NCI-H2196 (cell line): ENCODE data around the gene CCDC51.
"Not testable (repeated sequence)": the region's sequence is repeated elsewhere in the genome, so short reads cannot be mapped to it uniquely, and the experiment has no call there.

ENCODE experiments used
- DNase-seq: peaks from one replicate; lab custom pipeline; 2025; ENCODE audit not compliant: unreplicated experiment; lab: John Stamatoyannopoulos, UW

The CCDC51 gene

DNA sequence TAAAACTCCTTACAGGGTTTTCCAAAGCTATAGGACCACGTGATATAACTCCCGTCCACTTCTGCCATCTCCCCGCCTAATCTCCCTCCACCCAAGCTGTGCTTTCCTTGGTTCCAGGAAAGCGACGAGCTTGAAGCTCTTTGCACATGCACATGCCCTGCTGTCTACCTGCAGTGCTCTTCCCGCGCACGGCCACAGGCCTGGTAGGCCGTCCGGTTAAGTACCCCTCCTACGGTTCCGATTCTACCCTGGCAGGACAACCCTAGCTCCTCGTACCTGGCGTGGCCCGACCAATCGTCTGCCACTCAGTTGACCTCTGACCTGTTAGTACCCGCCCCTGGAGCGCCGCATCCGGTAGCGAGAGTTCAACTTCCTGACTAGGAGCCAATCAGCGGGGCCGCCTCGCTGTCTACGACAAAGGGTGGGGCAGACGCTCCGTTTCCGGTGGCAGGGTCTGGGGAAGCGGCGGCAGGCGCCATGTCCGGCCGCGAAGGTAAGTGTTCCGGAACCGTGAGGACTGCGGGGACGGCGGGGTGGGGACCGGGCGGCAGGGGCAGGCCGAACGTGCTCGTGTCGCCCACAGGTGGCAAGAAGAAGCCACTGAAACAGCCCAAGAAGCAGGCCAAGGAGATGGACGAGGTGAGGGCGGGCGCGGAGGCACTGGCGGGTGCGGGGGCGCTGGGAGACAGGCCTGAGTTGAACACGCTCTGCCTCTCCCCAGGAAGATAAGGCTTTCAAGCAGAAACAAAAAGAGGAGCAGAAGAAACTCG lies at the start of gene CCDC51, which contains the start of gene TMA7:
TSS of gene CCDC51 (minus strand) at position 300 of the 770 bp plus-strand sequence. CDS start 4,991 bp downstream, outside the sequence.
TSS of gene TMA7 (plus strand) at position 438 of the 770 bp plus-strand sequence. CDS start at position 478, 40 bp downstream.
- peak; percentile 91 for DNase-seq

DNA sequence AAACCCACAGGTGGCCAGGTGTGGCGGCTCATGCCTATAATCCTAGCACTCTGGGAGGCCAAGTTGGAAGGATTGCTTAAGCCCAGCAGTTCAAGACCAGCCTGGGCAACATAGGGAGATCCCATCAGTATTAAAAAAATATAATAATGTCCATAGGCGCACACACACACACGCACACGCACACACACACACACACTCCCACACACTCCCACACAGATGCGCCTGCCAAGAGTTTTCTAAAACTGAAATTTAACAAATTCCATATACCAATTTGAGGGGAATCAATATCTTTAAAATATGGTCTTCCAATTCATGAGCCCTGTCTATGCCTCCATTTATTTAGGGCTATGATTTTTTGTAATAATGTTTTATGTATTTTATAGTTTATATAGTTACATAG lies 47.0 kb upstream of the CCDC51 start:
- DNase-seq = no peak

DNA sequence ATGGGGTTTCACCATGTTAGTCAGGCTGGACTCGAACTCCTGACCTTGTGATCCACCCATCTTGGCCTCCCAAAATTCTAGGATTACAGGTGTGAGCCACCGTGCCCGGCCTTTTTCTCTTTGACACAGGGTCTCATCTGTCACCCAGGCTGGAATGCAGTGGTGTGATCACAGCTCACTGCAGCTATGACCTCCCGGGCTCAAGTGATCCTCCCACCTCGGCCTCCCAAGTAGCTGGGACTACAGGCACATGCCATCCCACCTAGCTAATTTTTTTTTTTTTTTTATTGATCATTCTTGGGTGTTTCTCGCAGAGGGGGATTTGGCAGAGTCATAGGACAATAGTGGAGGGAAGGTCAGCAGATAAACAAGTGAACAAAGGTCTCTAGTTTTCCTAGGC lies 42.9 kb upstream of the CCDC51 start:
- DNase-seq = not testable (repeated sequence)

- not testable (repeated sequence) for DNase-seq
Measured at GRCh38 chr3:48480891-48481290, 41.0 kb upstream of the CCDC51 start.

DNA sequence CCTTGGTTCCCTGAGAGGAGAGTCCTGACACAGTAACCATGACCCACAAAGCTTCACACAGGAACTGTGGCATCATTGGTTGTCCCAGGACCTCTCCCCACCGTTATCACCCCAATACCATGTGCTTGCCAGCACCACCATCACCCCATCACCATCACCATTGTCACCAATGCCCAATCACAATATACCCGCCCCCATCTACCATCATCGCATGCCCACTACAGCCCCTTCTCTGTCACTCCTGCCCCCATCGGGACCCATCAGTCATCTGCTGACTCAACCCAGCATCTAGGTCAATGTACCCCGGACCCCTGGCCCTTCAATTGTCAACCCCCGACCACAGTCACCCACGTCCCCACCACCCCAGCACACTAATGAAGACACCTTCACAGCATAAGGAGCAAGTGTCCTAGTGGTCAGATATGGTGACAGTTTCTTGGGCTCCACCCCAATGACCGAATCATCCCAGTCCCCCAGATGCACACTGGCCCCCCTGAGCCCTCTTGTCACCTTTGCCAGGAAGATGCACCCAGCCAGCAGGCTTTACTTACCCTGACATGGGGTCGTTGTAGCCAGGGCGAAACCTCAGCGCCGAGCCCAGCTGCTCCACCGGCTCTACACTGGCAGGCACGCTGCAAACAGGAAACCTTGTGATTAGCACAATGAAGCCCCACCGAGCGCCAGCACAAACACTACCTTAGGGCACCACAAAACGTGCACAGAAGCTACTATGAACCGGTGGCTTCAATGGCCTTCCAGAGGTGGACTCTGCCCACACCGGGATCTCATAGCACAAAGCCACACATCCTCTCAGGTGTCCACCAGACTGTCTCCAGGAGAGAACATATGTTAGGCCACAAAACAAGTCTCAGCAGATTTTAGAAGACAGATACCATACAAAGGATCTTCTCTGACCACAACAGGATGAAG lies 39.0 kb upstream of the CCDC51 start:
- DNase-seq = no peak

GRCh38 chr3:48477959-48478520 lies 38.1 kb upstream of the CCDC51 start:
- no peak for DNase-seq

- DNase-seq = no peak
Measured at GRCh38 chr3:48476426-48477053, 36.6 kb upstream of the CCDC51 start.

DNA sequence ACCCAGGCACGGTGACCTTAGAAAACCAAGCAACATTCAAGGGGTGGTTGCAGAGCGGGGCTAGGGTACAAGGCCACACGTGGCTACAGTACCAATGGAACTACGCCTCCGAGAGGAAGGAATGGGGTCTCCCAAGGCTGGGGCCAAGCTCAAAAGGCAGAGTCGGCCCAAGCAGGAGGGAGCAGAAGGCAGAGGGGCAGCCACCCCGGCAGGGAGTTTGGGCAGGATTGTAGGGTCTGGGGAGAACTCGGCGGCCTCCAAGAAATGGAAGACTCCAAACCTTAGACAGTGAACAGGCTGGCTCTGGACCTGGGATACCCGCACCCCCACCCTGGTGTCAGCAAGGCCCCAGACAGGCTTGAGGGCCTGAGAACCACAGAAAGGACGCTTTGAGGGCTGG lies 35.3 kb upstream of the CCDC51 start:
- no peak for DNase-seq

DNA sequence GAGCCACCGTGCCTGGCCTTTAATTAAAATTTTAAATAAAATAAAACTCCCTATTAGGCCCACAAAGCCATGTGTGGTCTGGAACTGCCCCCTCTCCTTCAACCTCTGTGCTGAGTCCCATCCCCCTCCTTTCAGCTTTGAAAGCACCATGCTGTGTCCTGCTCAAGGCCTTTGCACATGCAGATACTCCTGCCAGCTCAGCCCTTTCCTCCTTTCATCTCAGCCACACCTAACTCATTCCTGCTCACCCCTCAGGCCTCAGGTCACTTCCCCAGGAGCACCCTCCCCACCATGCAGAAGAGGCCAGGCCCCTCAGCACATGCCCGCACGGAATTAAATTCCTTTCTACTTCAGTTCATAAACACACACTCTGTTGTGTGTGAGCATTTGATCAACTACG lies 34.7 kb upstream of the CCDC51 start:
- DNase-seq = no peak

DNA sequence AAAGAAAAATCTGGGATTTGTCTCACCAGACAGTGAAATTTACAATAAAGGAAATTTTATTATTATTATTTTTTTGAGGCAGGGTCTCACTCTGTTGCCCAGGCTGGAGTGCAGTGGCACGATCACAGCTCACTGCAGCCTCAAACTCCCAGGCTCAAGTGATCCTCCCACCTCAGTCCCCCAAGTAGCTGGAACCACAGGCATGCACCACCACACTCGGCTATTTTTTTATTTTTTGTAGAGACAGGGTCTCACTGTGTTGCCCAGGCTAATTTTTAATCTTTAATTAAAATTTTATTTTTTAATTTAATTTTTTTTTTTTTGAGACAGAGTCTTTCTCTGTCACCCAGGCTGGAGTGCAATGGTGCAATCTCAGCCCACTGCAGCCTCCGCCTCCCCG lies 34.1 kb upstream of the CCDC51 start:
- DNase-seq = not testable (repeated sequence)

GRCh38 chr3:48473617-48473952 lies 33.7 kb upstream of the CCDC51 start:
- DNase-seq = no peak

DNA sequence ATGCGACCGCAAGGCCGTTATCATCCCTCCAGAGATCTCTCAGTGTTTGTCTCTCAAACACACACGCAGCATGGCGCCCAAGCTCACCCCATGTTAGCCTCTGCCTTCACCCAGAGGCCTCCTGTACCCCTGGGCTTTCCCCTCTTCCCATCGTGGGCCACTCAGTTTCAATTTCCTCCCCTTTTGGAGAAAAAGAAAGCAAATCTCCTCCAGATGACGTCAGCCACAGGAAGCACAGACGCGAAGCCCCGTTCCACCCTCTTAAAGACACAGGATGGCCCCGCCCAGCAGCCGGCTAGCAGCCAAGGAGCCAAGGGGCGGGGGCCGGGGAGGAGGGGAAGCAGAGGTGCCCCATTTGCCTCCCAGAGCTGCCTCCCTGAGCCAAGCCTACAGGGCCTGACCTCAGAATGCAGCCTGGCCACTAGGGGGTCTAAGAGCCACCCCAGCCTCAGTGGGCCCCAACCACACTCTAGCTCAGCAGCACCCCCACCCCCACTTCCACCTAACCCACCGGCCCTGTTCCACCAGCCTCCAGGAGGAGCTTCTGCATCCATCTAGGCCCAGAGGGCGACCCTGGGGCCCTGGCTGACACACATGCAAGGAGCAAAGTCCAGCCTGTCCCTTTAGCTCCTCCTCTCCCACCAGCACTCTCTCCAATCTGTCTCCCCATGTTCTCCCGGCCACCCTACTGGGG lies 33.2 kb upstream of the CCDC51 start:
- DNase-seq = peak; percentile 84

- no peak for DNase-seq
Measured at GRCh38 chr3:48472673-48472922, 32.7 kb upstream of the CCDC51 start.

DNA sequence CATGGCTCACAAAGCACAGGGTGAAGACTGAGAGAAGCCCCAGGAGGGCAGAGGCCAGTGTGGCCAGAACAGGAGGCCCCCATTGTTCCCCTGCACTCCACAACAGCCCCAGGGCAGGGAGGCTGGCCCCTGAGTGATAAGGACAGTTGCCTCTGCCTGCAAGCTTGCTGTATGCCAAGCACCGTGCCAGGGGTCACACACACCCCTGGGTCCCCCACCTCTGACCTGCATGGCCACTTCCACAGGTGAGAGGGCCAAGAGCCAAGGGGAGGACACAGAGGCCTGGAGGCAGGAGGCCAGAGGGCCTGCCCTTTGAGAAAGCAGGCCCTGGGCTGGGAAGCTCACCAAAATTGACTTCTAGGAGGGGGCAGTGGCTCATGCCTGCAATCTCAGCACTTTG lies 30.4 kb upstream of the CCDC51 start:
- DNase-seq = no peak

DNA sequence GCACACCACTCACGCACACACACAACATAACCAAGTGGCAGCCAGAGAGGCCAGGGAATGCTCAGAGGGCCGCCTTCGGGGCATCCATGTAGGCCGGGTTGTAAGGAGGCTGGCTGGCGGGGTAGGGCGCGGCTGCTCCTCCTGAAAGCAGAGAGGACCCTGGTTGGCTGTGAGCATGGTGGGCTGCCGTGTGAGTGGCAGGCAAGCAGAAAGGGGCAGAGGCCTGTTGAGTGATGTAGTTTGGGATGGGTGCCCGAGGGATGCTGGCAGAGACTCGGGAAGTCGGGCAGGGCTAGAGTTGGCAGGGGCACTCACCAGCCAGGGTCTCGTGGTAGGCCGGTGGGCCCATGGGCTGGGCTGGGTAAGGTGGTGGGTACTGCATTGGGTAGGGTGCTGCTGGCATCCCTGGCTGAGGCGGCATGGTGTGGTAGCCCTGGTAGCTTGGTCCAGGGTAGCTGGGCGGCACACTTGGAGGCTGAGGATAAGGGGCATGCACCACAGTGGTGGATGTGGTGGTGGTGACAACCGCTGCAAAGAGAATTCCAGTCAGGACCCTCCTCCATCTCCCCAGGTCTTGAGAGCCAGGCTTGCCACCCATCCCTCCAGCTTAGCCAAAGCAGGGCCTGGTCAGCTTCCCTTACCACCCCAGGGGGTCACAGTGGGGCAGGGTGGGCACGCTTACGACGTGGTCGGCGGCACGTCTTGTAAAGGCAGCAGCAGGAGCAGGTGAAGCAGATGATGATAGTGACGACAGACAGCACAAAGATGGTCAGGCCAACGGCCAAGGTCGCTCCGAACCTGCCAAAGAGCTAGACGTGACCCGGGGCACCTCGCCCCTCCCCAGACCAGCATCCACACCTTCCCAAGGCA lies 29.4 kb upstream of the CCDC51 start:
- no peak for DNase-seq

DNA sequence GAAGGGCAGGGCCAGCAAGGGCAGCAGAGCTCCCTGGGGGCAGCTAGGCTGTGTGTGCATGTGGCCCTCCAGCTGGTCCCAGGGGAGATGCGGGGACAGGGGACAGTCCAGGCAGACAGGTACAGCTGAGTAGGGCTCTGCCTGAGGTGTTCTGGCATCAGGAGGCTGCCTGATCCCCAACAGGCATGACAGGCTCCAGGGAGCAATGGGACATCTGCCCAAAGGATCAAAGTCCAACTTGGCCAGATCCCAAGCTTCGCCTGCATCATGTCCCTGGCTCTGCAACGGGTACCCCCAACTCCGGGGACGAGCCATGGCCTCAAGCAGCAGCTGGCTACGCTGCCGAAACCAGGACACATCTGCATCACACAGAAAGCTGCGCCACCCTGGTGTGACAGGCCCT lies 28.4 kb upstream of the CCDC51 start:
- DNase-seq = no peak

DNA sequence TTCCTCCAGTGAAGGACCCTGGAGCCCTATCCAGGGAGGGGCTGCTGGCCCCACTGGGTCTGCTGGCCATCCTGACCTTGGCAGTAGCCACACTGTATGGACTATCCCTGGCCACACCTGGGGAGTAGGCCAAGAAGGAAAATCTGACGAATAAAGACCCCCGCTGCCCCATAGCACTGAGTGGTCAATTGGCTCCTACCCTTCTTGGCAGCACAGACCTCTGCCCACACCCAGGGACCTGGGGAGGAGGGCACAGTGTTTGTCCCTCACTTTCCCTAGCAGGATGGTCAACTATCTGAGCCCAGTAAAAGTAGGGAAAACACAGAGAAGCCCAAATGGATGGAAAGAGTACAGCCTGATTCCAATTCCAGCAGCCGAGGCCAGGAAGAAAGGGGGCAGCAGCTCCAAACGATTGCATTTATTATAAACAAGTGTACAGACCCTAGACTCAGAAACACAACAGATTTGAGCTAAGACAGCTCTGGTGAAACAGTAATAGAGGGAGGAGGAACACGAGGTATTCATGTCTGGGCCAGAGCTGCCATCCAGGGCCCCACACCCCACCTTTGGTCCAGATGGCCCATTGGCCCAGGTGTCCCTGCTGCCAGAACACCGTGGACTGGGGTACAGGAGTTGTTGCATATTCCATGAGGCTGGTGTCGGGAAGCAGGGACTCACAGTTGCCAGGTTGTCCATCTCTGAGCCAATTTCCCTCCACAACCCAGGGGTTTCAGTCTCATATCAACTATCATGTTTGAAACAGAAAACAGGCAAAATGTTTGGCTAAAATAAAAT lies 27.8 kb upstream of the CCDC51 start:
- no peak for DNase-seq

GRCh38 chr3:48467110-48467454 lies 27.2 kb upstream of the CCDC51 start:
- DNase-seq = no peak

GRCh38 chr3:48466386-48467109 lies 26.6 kb upstream of the CCDC51 start:
- DNase-seq = no peak
